Stimulated activated naive CD8-positive, alpha-beta T cell treated with anti-CD3 and anti-CD28 coated beads, Interleukin-15, amount 100 ng/mL, for 72 hours (primary cell): ENCODE data around the gene APH1B.

Experiments used
- ATAC-seq: fragments of 150-1000 bp; cut with Tn5 transposase; 2 replicates; pipeline ENCODE4 v1.10.0; 2021; ENCODE audit warnings: mild to moderate bottlenecking, moderate library complexity
- DNase-seq, 2 donors: peaks; one replicate each; pipeline ENCODE4 v3.0.0; 2021 to 2022
- H3K27ac Mint-ChIP-seq, 2 donors: one replicate each; pipeline ENCODE4 v1.8.0; 2022; ENCODE audit warnings: mild to moderate bottlenecking in 2 of 2, mixed read lengths in 2 of 2, moderate library complexity in 2 of 2
- H3K27me3 Mint-ChIP-seq: one replicate; pipeline ENCODE4 v1.8.0; 2022; ENCODE audit warnings: mixed read lengths
- H3K4me1 Mint-ChIP-seq: one replicate; pipeline ENCODE4 v1.8.0; 2022; ENCODE audit warnings: mild to moderate bottlenecking, mixed read lengths
- H3K4me3 Mint-ChIP-seq, 2 donors: one replicate each; pipeline ENCODE4 v1.8.0; 2022; ENCODE audit warnings: mild to moderate bottlenecking in 2 of 2, mixed read lengths in 2 of 2, moderate library complexity in 1 of 2
- H3K9me3 Mint-ChIP-seq, 2 donors: one replicate each; pipeline ENCODE4 v1.8.0; 2022; ENCODE audit warnings: mixed read lengths in 2 of 2

APH1B gene

DNA sequence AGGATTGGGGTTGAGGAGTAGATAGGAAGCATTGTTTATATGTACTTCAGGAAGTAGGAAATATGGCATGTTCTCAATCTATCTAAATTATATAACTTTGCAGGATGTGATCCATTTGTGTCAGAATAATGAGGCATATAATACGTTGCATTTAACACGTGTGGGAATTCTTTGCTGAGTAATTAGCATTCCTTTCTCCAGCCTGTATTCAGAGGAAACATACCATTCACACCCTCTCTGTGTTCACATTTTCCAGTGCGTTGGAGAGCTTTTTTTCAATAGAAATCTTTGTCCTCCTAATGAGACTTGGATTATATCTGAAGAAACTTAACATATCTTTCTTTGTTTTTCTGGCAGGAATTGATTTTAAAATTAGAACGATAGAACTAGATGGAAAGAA, 33.0 kb upstream of the APH1B start:
- ATAC-seq: no peak
- H3K9me3 Mint-ChIP-seq: no peaks in the 10 kb centered on the region
- H3K4me3 Mint-ChIP-seq: peak overlapping the region in 1 of 2 donors; percentile 13
- no peaks in the 10 kb centered on the region for H3K27me3 Mint-ChIP-seq
- peak overlapping the region; percentile 73 to 76 for H3K27ac Mint-ChIP-seq
- H3K4me1 Mint-ChIP-seq: peaks cover 63% of the 10 kb centered on the region
- no peak for DNase-seq

DNA sequence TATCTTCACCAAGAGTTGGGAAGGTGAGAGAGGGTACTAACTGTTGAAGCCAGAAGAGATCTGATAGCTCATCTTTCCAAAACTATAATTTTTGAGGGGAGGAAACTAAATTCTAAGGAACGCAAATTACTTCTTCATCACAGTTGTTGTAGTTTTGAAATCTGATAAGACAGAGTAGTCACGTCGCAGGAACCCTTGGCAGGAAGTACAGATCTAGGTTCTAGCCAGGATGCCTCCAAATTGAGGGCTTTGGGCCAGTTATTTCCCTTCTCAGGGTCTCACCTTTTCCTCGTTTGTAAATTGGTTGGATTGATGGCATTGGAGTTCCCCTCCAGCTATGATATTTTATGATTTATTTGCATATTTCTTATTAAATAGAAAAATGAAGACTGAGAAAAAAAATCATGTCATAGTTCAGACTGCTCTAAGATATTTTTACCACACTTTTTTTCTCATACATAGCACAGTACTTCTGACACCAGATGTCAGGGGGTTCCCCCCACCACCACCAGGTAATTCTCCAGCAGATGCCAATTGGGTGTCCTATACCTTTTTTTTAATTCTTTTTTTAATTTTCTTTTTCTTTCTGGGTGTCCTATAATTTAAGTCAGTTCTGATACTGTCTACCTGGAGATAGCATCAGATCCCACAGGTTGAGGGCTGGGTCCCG, 32.3 kb upstream of the APH1B start:
- H3K27ac Mint-ChIP-seq: peak overlapping the region; percentile 73 to 76
- no peak overlapping the region for H3K4me3 Mint-ChIP-seq
- H3K9me3 Mint-ChIP-seq: no peaks in the 10 kb centered on the region
- H3K27me3 Mint-ChIP-seq: no peaks in the 10 kb centered on the region
- DNase-seq (no peak), ATAC-seq (peak; percentile 67)
- H3K4me1 Mint-ChIP-seq: peaks cover 60% of the 10 kb centered on the region

DNA sequence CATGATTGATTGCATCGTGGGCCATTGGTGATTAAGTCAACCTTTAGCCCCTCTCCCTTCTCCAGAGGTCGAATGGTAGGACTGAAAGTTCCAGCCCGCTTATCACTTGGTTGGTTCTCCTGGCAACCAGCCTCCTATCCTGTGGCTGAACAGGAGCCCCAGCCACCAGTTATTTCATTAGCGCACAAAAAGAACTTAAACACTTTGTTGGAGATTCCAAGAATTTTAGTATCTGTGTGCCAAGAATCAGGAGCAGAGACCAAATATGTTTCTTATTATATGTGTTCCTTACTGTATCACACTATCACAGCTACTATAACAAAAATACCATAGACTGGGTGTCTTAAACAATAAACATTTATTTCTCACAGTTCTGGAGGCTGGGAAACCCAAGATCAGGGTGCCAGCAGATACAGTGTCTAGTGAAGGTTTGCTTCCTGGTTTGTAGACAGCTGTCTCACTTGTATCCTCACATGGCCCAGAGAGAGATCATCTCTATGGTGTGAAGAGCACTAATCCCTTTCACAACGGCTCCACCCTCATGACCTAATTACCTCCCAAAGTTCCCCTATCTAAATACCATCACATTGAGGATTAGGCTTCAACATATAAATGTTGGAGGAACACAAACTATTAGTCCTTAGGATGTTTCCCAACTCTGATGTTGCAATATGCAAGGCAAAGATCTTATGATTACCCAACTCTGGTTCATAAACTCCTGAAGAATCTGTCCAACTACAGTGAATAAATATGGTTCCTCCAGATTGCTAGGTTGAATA, 30.5 kb upstream of the APH1B start:
- DNase-seq: no peak
- H3K9me3 Mint-ChIP-seq: no peaks in the 10 kb centered on the region
- no peaks in the 10 kb centered on the region for H3K27me3 Mint-ChIP-seq
- H3K4me1 Mint-ChIP-seq: peaks cover 47% of the 10 kb centered on the region
- peak overlapping the region in 1 of 2 donors; percentile 55 for H3K27ac Mint-ChIP-seq
- no peak for ATAC-seq
- H3K4me3 Mint-ChIP-seq: no peak overlapping the region

DNA sequence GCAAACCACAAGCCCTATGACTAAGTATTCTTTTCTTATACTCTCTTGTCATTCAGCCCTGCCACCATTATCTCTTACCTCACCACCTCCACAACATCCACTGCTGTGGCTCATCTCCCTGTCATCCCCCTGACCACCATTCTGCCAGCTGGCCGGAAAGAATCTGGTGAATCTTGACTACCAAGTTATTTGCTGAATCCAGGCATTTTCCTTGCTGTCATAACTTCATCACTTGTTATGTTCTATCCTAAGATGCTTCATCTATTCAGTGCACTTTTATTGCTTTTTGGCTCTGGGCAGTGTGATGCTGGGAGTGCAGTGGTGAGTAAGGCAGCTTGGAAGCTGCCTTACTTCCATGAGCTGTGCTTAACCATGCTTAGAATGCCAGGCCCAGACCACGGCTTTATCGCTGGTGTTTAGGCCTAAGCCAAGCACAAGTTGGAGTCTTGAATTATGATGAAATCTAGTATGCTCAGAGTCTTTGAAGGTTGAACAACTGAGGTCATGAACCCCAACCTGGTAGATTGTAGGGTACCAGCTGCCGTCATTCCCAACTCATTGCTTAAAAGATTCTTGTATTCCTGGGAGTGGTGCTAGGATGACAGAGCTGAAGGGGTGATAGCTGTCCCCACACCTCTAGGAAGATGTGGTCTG, 27.0 kb upstream of the APH1B start:
- Mint-ChIP-seq H3K27ac (no peak overlapping the region), H3K4me1 (peaks cover 30% of the 10 kb centered on the region), H3K9me3 (no peaks in the 10 kb centered on the region), H3K27me3 (no peaks in the 10 kb centered on the region), H3K4me3 (no peak overlapping the region)
- DNase-seq: no peak
- ATAC-seq: no peak

DNA sequence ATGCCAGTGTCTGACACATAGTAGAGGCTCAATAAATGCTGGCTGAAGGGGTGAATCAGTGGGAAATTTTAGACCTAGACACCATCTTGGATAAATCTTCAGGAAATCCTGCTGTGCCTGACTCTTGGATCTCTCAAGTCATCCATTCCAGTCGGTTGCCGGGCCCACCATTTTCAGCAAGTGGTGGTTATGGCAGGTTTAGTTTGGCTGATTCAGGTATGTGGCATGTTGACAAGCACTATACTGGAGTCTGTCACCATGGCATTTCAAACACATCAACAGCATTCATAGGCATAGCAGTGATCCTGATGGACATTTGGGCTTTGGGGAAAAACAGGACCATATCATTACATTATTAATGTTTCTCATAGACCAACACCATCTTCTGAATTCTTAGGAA, 25.7 kb upstream of the APH1B start:
- no peak overlapping the region for H3K27ac Mint-ChIP-seq
- no peaks in the 10 kb centered on the region for H3K9me3 Mint-ChIP-seq
- no peak for ATAC-seq
- no peaks in the 10 kb centered on the region for H3K27me3 Mint-ChIP-seq
- H3K4me3 Mint-ChIP-seq: no peak overlapping the region
- DNase-seq: no peak
- peaks cover 30% of the 10 kb centered on the region for H3K4me1 Mint-ChIP-seq

DNA sequence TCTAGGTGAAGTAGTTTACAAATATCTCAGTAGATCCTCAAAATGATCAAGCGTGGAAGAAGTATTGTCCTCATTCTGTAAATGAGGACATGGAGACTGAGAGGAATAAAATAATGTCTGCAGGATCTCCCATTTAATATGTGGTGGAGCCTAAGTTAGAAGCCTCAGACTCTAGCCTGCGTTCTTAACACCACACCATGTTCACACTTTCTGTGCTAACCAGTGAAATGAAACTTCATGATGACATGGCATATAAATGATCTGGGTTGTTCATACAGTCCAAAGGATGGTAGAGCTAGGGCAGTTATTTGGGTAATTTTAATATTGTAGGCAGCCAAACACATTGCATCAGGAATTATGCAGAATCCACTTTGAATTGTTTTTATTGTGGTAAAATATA, 25.1 kb upstream of the APH1B start:
- H3K4me1 Mint-ChIP-seq: peaks cover 30% of the 10 kb centered on the region
- H3K27ac Mint-ChIP-seq: no peak overlapping the region
- H3K27me3 Mint-ChIP-seq: no peaks in the 10 kb centered on the region
- no peak overlapping the region for H3K4me3 Mint-ChIP-seq
- ATAC-seq (no peak), DNase-seq (no peak)
- H3K9me3 Mint-ChIP-seq: no peaks in the 10 kb centered on the region

DNA sequence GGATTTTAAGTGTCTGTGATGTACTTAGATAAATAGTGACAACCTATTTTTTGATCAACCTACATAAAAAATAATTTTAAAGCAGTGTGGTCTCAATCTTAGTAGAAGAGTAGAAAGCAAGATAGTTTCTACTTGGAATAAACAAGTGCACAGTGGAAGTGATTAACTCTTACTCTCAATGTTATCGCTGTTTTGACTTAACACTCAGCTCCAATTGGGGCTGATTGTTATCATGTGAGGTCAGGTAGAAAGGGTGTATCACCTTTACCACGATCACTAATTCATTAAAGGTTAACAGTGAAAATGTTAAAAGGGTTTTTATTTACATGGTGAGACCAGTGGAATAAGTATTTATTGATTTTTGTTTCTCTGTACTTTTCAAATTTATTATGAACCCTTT, 22.4 kb upstream of the APH1B start:
- Mint-ChIP-seq H3K4me1 (peaks cover 28% of the 10 kb centered on the region), H3K9me3 (no peaks in the 10 kb centered on the region), H3K27me3 (no peaks in the 10 kb centered on the region), H3K4me3 (no peak overlapping the region), H3K27ac (peak overlapping the region in 1 of 2 donors; percentile 42)
- DNase-seq: no peak
- ATAC-seq: no peak

DNA sequence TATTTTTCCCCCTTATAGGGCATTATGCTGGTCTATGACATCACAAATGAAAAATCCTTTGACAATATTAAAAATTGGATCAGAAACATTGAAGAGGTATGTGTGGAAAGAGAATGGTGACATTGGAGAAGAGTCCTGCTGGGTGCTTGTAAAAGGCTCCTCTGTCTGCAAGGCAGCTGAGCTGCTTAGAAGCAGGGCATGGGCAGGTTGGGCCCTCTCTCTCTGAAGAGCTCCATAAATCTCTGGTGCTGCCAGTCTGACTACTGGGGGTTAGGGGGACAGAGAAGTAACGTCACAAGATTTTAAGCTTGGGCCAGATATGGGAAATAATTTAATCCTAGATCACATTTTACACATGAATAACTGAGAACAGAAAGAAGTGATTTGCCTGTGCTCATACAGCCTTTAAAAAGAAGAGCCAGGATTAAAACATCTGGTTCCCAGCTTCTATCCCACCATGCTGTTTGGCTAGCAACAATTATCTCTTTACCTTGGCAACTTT, 21.9 kb upstream of the APH1B start:
- no peak overlapping the region for H3K27ac Mint-ChIP-seq
- H3K4me1 Mint-ChIP-seq: peaks cover 23% of the 10 kb centered on the region
- no peaks in the 10 kb centered on the region for H3K9me3 Mint-ChIP-seq
- no peak for DNase-seq
- no peak for ATAC-seq
- no peak overlapping the region for H3K4me3 Mint-ChIP-seq
- no peaks in the 10 kb centered on the region for H3K27me3 Mint-ChIP-seq

DNA sequence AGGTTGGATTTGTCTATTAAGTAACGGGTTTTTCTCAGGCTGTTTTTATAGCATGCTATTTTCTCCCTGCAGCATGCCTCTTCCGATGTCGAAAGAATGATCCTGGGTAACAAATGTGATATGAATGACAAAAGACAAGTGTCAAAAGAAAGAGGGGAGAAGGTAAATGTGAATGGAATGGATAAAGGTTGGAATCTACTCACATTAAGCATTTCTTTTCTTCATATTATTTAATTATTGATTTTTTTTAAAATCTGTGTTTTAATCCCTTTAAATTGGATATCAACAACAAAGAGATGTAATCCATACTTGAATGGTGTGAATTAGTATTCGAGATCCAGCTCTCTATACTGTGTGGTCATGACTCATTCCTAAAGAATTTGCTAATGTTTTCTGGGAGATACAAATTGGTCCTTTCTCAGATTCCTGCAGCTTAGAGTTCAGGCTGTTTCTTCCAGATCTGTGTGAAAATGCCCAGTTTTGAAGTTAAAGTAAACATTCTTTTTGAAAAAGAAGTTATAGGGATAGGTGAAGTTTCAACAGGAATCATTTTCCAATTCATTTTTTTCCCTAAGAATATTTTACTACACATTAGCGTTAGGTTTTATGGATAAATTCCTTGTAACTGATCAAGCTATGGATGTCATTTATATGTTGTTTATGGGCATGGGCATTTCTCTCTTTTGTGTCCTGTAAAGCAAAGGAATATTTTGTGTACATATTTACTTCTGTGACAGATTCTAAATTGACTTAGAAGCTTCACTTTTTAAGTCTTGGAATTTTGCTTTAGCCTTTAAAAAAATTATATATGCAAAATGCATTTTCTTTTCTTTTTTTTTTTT, 20.8 kb upstream of the APH1B start:
- H3K27me3 Mint-ChIP-seq: no peaks in the 10 kb centered on the region
- H3K4me1 Mint-ChIP-seq: peaks cover 22% of the 10 kb centered on the region
- no peak for DNase-seq
- ATAC-seq: no peak
- H3K4me3 Mint-ChIP-seq: no peak overlapping the region
- H3K9me3 Mint-ChIP-seq: no peaks in the 10 kb centered on the region
- no peak overlapping the region for H3K27ac Mint-ChIP-seq

DNA sequence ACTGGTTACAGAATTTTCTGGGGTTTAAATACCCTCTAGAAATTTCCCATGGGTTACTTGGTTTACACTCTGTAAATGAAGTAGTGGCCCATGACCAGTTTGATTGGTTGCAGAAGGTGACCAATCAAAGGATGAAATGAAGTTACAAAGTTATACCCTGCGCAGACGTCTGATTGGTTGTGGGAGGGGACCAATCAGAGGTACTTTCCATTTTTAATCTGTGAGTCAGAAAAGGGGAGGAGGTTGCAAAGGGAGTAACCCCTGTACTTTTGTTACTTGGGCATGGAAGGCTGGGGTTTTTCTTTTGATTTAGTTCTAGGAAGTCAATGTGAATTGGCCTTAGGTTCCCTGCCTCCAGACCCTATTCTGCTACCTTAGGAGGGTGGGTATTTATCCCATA, 18.7 kb upstream of the APH1B start:
- Mint-ChIP-seq H3K27me3 (no peaks in the 10 kb centered on the region), H3K4me3 (no peak overlapping the region), H3K4me1 (peaks cover 20% of the 10 kb centered on the region), H3K27ac (no peak overlapping the region), H3K9me3 (no peaks in the 10 kb centered on the region)
- DNase-seq (no peak), ATAC-seq (peak; percentile 49)

DNA sequence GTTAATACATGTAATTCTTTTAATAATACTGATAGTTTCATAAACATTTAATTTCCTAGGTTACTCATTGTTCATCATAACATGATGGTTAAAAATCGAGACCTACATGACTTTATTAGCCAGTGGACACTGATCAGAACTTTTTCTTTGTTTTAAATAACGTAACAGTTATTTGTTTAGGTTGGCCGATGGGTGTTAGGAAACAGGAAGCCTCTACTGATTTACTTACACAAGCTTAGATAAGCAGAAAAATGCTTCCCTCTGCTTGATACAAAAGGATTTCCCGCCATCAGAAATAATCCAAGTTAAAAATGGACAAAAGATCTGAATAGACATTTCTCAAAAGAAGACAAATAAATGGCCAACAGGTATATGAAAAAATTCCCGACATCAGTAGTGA, 16.6 kb upstream of the APH1B start:
- no peak overlapping the region for H3K4me3 Mint-ChIP-seq
- no peaks in the 10 kb centered on the region for H3K9me3 Mint-ChIP-seq
- H3K4me1 Mint-ChIP-seq: peaks cover 12% of the 10 kb centered on the region
- ATAC-seq: no peak
- H3K27ac Mint-ChIP-seq: no peak overlapping the region
- no peak for DNase-seq
- H3K27me3 Mint-ChIP-seq: no peaks in the 10 kb centered on the region

DNA sequence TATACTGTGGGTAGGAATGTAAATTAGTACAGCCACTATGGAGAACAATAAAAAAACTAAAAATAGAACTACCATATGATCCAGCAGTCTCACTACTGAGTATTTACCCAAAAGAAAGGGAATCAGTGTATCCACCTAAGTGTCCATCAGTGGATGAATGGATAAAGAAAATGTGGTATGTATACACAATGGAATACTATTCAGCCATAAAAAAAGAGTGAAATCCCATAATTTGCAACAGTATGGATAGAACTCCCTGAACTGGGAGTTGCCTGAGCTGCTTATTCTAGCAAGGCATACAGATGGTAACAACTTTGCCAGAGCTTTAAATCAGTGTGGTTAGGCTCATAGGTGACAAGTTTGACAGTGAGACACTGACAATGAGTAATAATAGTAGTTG, 16.1 kb upstream of the APH1B start:
- ATAC-seq: no peak
- Mint-ChIP-seq H3K9me3 (no peaks in the 10 kb centered on the region), H3K27me3 (no peaks in the 10 kb centered on the region), H3K27ac (no peak overlapping the region), H3K4me3 (no peak overlapping the region), H3K4me1 (peaks cover 12% of the 10 kb centered on the region)
- no peak for DNase-seq

DNA sequence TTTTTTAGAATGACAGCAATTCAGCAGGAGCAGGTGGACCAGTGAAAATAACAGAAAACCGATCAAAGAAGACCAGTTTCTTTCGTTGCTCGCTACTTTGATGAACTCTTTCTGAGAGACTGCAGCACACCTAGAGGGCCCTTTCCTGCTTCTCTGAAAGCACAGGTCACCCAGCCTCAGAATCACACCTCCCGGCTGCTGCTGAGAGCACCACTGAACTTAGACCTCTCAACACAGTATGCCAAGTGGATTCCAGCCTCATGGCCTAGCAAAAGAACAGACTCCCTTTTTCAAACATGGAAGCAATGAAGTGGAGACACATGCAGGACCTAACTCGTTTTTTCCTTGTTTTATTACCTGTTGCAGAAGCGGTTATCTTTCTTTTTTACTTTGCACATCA, 13.9 kb upstream of the APH1B start:
- no peak for ATAC-seq
- Mint-ChIP-seq H3K4me1 (peaks cover 5% of the 10 kb centered on the region), H3K4me3 (no peak overlapping the region), H3K27ac (peak overlapping the region in 1 of 2 donors; percentile 27), H3K9me3 (no peaks in the 10 kb centered on the region), H3K27me3 (no peaks in the 10 kb centered on the region)
- no peak for DNase-seq

DNA sequence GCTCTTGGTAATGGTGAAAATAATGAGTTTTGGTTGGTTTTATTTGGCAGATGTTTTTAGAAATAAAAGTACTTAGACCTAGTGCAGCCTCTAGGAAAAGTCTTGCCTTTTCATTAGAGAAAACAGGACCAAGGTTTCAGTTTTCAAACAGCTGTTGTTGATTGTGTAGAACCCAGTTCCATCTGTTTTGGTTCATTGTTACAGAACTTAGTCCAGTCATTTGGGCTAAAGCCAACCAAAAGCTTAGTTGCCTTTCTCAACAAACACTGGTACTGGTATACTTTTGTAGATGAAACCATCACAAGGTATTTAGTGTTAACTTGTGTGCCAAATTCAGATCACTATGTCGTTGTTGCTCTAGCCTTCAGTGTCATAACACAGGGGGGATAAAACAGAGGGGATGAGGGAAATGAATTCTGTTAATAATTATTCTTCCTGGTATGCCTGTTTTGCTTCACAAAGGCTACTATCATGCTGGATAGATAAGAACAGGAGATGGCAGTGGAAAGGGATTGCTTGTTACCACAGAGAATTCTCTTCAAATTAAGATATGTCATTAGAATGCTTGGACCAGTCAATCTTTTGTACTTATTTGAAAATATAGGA, 12.6 kb upstream of the APH1B start:
- no peaks in the 10 kb centered on the region for H3K27me3 Mint-ChIP-seq
- no peak overlapping the region for H3K27ac Mint-ChIP-seq
- no peak overlapping the region for H3K4me3 Mint-ChIP-seq
- ATAC-seq (no peak), DNase-seq (no peak)
- no peaks in the 10 kb centered on the region for H3K9me3 Mint-ChIP-seq
- H3K4me1 Mint-ChIP-seq: peaks cover 4% of the 10 kb centered on the region

DNA sequence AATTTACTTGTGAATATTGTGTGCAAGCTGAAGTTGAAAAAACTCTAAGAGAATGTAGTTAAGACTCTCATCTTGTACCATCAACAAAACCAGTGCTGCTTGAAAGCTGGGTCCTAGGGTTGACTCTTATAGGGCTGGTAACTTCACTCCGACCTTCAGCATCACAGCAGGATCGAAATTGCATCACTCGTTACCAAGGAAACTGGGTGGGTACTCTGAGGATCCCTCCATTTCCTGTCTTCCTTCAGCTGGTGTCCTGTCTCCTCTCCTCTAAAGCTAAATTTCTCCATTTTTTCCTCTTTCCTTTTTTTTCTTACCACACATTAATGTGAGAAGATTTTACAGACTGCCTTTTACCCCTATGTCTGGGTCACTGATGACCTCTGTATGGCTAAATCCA, 3.0 kb upstream of the APH1B start:
- ATAC-seq (no peak), DNase-seq (no peak)
- Mint-ChIP-seq H3K27me3 (no peaks in the 10 kb centered on the region), H3K4me1 (peaks cover 37% of the 10 kb centered on the region), H3K9me3 (no peaks in the 10 kb centered on the region), H3K4me3 (peak overlapping the region; percentile 26 to 27), H3K27ac (peak overlapping the region; percentile 82 to 89)
